Uterus (tissue), 4 donors: Measurements from ENCODE around the gene EIF3A. TPM values are rescaled to one million over a fixed set of nuclear protein-coding genes. Genes with fewer than 3 reads are reported as not detected.

Experiments
- DNase-seq, 2 donors: peaks; one replicate each; pipeline ENCODE4 v3.0.0-alpha.2; 2019 to 2020
- H3K27ac ChIP-seq, 2 donors: fragments of 200-600 bp; sonication (generic); 1 replicate in 1 of 2; 2 replicates in 1 of 2; pipeline ENCODE4 v1.5.1; 2016 to 2018
- H3K27me3 ChIP-seq, 2 donors: fragments of 200-600 bp; sonication (generic); one replicate each; pipeline ENCODE4 v1.5.1; 2018 to 2019; ENCODE audit warnings: control low read depth in 1 of 2
- H3K36me3 ChIP-seq, 2 donors: fragments of 200-600 bp; sonication (generic); one replicate each; pipeline ENCODE4 v1.5.1; 2019; ENCODE audit warnings: control low read depth in 1 of 2
- H3K4me1 ChIP-seq, 2 donors: fragments of 200-600 bp; sonication (generic); one replicate each; pipeline ENCODE4 v1.5.1; 2018 to 2019; ENCODE audit warnings: control low read depth in 1 of 2
- H3K4me3 ChIP-seq, 2 donors: fragments of 200-600 bp; sonication (generic); 1 replicate in 1 of 2; 2 replicates in 1 of 2; pipeline ENCODE4 v1.5.1; 2018 to 2019; ENCODE audit warnings: mild to moderate bottlenecking in 1 of 2
- H3K9me3 ChIP-seq, 2 donors: fragments of 200-600 bp; sonication (generic); one replicate each; pipeline ENCODE4 v1.5.1; 2019; ENCODE audit warnings: control low read depth in 1 of 2
- POLR2A ChIP-seq, 2 donors: fragments of 450-650 bp; IDR thresholded peaks; one replicate each; pipeline ENCODE4 v1.6.1; 2016; ENCODE audit warnings: antibody characterized with exemption in 2 of 2, mild to moderate bottlenecking in 1 of 2, moderate library complexity in 1 of 2
- intact Hi-C: fragments of 100-400 bp; cut with DNase I; formaldehyde crosslinking; loops from one replicate; pipeline ENCODE4 v1.15.1; 2023; ENCODE audit warnings: low total_unique reads
- small RNA-seq: library from RNA; depleted of rRNA; stranded (forward); fragments of <200 nt; gene quantifications from one replicate; pipeline ENCODE3, GENCODE V24; 2016
- total RNA-seq, 4 donors: library from RNA; depleted of rRNA in 3 of 4; stranded (reverse); fragments of >200 nt in 3 of 4; gene quantifications; one replicate each; pipeline versions ENCODE4 v1.1.0 to v1.2.4, GENCODE V29; 2014 to 2023
- TF ChIP-seq, protein P1 (sequence below), 4 experiments: fragments of 200-600 bp in 2 of 4; fragments of 450-650 bp in 2 of 4; sonication (generic) in 2 of 4; IDR thresholded peaks; one replicate each; pipeline ENCODE4 v1.5.1; 2016 to 2019; ENCODE audit warnings: antibody characterized with exemption in 4 of 4, mild to moderate bottlenecking in 2 of 4, moderate library complexity in 1 of 4
- donor health status: DM: yes; HTN: yes; CAD: no.

Gene EIF3A
- total RNA-seq, 4 donors from 2014 or later = 54.3 to 144 (median 89.2) TPM

DNA sequence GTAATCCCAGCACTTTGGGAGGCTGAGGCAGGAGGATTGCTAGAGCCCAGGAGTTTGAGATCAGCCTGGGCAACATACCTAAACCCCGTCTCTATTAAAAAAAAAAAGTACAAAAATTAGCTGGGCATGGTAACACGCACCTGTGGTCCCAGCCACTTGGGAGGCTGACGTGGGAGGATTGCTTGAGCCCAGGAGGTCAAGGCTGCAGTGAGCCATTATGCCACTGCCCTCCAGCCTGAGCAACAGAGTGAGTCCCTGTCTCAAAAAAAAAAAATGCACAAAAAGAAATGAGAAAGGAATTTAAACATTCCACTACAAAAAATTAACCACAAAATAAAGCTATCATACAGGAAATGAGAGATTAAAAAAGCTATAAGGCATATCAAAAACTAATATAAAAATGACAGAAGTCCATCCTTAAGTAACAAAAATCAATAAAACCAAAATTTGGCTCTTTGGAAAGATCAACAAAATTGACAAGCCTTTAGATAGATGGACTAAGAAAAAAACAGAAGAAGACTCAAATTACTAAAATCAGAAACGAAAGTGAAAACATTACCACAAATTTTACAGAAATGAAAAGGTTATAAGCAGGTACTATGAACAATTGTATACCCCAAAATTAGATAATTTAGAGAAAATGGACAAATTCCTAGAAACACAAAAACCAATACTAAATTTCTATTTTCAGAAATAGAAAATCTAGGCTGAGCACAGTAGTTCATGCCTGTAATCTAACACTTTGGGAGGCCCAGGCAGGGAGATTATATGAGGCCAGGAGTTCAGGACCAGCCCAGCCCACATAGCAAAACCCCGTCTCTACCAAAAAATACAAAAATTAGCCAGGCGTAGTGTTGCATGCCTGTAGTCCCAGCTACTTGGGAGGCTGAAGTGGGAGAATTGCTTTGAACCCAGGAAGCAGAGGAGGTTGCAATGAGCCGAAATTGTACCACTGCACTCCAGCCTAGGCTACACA is 93.5 kb downstream of the EIF3A start:
- Histone ChIP-seq H3K4me1 (no peaks in the 10 kb centered on the region), H3K27me3 (no peaks in the 10 kb centered on the region), H3K4me3 (no peak overlapping the region), H3K9me3 (peaks cover 0 to 13% of the 10 kb centered on the region in 2 donors), H3K36me3 (no peaks in the 10 kb centered on the region), H3K27ac (no peak overlapping the region)
- intact Hi-C loops = no loop called here
- DNase-seq = no peak
- TF ChIP-seq, protein P1, sequence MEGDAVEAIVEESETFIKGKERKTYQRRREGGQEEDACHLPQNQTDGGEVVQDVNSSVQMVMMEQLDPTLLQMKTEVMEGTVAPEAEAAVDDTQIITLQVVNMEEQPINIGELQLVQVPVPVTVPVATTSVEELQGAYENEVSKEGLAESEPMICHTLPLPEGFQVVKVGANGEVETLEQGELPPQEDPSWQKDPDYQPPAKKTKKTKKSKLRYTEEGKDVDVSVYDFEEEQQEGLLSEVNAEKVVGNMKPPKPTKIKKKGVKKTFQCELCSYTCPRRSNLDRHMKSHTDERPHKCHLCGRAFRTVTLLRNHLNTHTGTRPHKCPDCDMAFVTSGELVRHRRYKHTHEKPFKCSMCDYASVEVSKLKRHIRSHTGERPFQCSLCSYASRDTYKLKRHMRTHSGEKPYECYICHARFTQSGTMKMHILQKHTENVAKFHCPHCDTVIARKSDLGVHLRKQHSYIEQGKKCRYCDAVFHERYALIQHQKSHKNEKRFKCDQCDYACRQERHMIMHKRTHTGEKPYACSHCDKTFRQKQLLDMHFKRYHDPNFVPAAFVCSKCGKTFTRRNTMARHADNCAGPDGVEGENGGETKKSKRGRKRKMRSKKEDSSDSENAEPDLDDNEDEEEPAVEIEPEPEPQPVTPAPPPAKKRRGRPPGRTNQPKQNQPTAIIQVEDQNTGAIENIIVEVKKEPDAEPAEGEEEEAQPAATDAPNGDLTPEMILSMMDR (IDR thresholded peaks at IDR 0.05) = no peak
- no peak for TF ChIP-seq POLR2A (IDR thresholded peaks at IDR 0.05)

DNA sequence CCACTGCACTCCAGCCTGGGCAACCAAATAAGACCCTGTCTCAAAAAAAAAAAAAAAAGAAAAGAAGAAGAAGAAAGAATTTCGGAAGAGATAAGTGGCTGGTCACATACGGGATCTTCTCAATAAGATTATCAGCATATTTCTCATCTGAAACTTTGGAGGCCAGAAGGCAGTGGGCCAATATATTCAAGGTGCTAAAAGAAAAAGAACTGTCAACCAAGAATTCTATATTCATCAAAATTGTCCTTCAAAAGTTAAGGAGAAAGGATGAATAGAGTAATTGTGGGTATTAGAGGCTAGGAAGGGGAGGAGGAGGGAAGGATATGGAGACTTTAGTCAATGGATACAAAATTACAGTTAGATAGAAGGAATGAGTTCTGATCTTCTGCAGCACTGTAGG is 95.0 kb downstream of the EIF3A start:
- intact Hi-C loops = no loop called here

More for the DNA sequence above, 95.0 kb downstream of the EIF3A start:
- TF ChIP-seq, protein P1 (IDR thresholded peaks at IDR 0.05) = no peak
- TF ChIP-seq POLR2A (IDR thresholded peaks at IDR 0.05) = no peak
- Histone ChIP-seq H3K4me3 (no peak overlapping the region), H3K27ac (no peak overlapping the region), H3K9me3 (peaks cover 0 to 13% of the 10 kb centered on the region in 2 donors), H3K4me1 (no peaks in the 10 kb centered on the region), H3K27me3 (no peaks in the 10 kb centered on the region), H3K36me3 (no peaks in the 10 kb centered on the region)
- DNase-seq = no peak

Small RNAs within 50 kb of the gene (small RNA-seq; reads per million reads assigned to genes)
- gene AL355598.1 = not detected
- not detected for gene RF00413
- gene SNORA19 = not detected

Other genes with a start within 250 kb of the EIF3A start
- gene NANOS1, start 51.1 kb downstream of the EIF3A start, total RNA-seq = 1 to 10 TPM in 3 of 4 donors, under 1 TPM in 1; 0.29 to 4.5 (median 2.1) TPM
- 10 to 100 TPM; 23.8 to 50.2 (median 42.8) TPM for gene DENND10, start 23.3 kb upstream of the EIF3A start, total RNA-seq
- gene SFXN4, start 84.9 kb upstream of the EIF3A start, total RNA-seq = 10 to 100 TPM in 3 of 4 donors, 1 to 10 TPM in 1; 1.2 to 22.1 (median 14.8) TPM
- 100 to 1,000 TPM in 3 of 4 donors, 10 to 100 TPM in 1; 90.6 to 231 (median 141) TPM for gene PRDX3, start 98.0 kb upstream of the EIF3A start, total RNA-seq
- gene GRK5, start 126.8 kb upstream of the EIF3A start, total RNA-seq = 10 to 100 TPM; 11.6 to 34.6 (median 14.1) TPM